ENCODE measurements around the gene URB1. TPM values are rescaled to one million over a fixed set of nuclear protein-coding genes. Genes with fewer than 3 reads are reported as not detected.

The URB1 gene
- total and polyA plus RNA-seq, 2 experiments from 2014 or later, result 7.7 to 44.1 TPM

DNA sequence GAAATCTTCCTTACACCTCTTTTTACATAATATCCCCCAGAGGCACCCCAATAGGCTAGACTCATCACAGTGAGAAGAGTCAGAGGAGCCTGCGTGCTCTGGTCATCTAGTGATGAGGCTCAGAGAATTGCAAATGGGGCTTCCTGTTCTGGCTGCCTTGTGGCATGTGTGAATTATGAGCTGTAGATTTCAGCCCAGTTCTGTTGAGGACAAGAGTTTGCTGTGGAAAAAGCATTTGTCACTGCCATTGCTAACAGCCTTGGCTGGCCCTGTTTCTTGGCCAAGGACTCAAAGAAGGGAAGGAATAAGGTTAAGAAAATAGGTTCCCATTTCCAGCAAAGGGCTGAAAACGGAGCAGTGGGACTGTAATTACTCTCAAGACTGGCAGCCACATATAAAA, 63.5 kb downstream of the URB1 start:
- Mint-ChIP-seq H3K36me3 (ENCODE audit: low read depth) (peaks cover 83% of the 10 kb centered on the region), H3K4me3 (no peak overlapping the region), H3K27ac (no peak overlapping the region), H3K4me1 (peaks cover 5% of the 10 kb centered on the region; the same call in 2 of the 3 replicates), H3K27me3 (ENCODE audit: insufficient read depth, low read depth, poor library complexity) (no peaks in the 10 kb centered on the region), H3K9me3 (no peaks in the 10 kb centered on the region)
- H3K27ac ChIP-seq (ENCODE audit: low read depth), result 0 out of 2 replicates have a peak overlapping the region, but pooled peaks have one; percentile 66
- no peaks in the 10 kb centered on the region for H3F3A ChIP-seq (replicated peaks; ENCODE audit: low read depth)
- no peaks in the 10 kb centered on the region; the same call in 1 of the 2 replicates for H3K79me2 ChIP-seq (replicated peaks; ENCODE audit: insufficient read depth)
- ATAC-seq, result no peak
- H3K27me3 ChIP-seq (ENCODE audit: insufficient read depth), result no peaks in the 10 kb centered on the region
- peaks cover 13% of the 10 kb centered on the region; the same call in 1 of the 2 replicates for H4K20me1 ChIP-seq (replicated peaks; ENCODE audit: insufficient read depth)
- H3K4me1 ChIP-seq (ENCODE audit: insufficient read depth), result no peaks in the 10 kb centered on the region
- no peak overlapping the region for H3K4me2 ChIP-seq
- no peak for DNase-seq (ENCODE audit: low spot score)
- no peak for TF ChIP-seq JUNB (IDR thresholded peaks at IDR 0.05; ENCODE audit: unreplicated experiment)
- TF ChIP-seq ZNF331 (CRISPR knock-in tag; IDR thresholded peaks at IDR 0.05; ENCODE audit: low read depth), result no peak
- TF ChIP-seq POLR2AphosphoS5 (IDR thresholded peaks at IDR 0.05; ENCODE audit: low read depth), result no peak
- no peak for TF ChIP-seq STAT1 (IDR thresholded peaks at IDR 0.05; ENCODE audit: unreplicated experiment)
- TF ChIP-seq, protein P1, sequence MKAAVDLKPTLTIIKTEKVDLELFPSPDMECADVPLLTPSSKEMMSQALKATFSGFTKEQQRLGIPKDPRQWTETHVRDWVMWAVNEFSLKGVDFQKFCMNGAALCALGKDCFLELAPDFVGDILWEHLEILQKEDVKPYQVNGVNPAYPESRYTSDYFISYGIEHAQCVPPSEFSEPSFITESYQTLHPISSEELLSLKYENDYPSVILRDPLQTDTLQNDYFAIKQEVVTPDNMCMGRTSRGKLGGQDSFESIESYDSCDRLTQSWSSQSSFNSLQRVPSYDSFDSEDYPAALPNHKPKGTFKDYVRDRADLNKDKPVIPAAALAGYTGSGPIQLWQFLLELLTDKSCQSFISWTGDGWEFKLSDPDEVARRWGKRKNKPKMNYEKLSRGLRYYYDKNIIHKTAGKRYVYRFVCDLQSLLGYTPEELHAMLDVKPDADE (IDR thresholded peaks at IDR 0.05), result no peak
- TF ChIP-seq EZH2 (IDR thresholded peaks at IDR 0.05; ENCODE audit: low read depth, unreplicated experiment), result no peak
- TF ChIP-seq, protein P2, sequence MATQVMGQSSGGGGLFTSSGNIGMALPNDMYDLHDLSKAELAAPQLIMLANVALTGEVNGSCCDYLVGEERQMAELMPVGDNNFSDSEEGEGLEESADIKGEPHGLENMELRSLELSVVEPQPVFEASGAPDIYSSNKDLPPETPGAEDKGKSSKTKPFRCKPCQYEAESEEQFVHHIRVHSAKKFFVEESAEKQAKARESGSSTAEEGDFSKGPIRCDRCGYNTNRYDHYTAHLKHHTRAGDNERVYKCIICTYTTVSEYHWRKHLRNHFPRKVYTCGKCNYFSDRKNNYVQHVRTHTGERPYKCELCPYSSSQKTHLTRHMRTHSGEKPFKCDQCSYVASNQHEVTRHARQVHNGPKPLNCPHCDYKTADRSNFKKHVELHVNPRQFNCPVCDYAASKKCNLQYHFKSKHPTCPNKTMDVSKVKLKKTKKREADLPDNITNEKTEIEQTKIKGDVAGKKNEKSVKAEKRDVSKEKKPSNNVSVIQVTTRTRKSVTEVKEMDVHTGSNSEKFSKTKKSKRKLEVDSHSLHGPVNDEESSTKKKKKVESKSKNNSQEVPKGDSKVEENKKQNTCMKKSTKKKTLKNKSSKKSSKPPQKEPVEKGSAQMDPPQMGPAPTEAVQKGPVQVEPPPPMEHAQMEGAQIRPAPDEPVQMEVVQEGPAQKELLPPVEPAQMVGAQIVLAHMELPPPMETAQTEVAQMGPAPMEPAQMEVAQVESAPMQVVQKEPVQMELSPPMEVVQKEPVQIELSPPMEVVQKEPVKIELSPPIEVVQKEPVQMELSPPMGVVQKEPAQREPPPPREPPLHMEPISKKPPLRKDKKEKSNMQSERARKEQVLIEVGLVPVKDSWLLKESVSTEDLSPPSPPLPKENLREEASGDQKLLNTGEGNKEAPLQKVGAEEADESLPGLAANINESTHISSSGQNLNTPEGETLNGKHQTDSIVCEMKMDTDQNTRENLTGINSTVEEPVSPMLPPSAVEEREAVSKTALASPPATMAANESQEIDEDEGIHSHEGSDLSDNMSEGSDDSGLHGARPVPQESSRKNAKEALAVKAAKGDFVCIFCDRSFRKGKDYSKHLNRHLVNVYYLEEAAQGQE (IDR thresholded peaks at IDR 0.05; ENCODE audit: unreplicated experiment), result no peak
- TF ChIP-seq, protein P3, sequence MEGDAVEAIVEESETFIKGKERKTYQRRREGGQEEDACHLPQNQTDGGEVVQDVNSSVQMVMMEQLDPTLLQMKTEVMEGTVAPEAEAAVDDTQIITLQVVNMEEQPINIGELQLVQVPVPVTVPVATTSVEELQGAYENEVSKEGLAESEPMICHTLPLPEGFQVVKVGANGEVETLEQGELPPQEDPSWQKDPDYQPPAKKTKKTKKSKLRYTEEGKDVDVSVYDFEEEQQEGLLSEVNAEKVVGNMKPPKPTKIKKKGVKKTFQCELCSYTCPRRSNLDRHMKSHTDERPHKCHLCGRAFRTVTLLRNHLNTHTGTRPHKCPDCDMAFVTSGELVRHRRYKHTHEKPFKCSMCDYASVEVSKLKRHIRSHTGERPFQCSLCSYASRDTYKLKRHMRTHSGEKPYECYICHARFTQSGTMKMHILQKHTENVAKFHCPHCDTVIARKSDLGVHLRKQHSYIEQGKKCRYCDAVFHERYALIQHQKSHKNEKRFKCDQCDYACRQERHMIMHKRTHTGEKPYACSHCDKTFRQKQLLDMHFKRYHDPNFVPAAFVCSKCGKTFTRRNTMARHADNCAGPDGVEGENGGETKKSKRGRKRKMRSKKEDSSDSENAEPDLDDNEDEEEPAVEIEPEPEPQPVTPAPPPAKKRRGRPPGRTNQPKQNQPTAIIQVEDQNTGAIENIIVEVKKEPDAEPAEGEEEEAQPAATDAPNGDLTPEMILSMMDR (conservative IDR thresholded peaks at IDR 0.05; ENCODE audit: low read depth in 2 of 2), result no peak
- TF ChIP-seq NANOG (IDR thresholded peaks at IDR 0.05; ENCODE audit: borderline replicate concordance), result no peak
- no peak for TF ChIP-seq EZH2phosphoT487 (IDR thresholded peaks at IDR 0.05; ENCODE audit: unreplicated experiment)
- TF ChIP-seq, protein P4, sequence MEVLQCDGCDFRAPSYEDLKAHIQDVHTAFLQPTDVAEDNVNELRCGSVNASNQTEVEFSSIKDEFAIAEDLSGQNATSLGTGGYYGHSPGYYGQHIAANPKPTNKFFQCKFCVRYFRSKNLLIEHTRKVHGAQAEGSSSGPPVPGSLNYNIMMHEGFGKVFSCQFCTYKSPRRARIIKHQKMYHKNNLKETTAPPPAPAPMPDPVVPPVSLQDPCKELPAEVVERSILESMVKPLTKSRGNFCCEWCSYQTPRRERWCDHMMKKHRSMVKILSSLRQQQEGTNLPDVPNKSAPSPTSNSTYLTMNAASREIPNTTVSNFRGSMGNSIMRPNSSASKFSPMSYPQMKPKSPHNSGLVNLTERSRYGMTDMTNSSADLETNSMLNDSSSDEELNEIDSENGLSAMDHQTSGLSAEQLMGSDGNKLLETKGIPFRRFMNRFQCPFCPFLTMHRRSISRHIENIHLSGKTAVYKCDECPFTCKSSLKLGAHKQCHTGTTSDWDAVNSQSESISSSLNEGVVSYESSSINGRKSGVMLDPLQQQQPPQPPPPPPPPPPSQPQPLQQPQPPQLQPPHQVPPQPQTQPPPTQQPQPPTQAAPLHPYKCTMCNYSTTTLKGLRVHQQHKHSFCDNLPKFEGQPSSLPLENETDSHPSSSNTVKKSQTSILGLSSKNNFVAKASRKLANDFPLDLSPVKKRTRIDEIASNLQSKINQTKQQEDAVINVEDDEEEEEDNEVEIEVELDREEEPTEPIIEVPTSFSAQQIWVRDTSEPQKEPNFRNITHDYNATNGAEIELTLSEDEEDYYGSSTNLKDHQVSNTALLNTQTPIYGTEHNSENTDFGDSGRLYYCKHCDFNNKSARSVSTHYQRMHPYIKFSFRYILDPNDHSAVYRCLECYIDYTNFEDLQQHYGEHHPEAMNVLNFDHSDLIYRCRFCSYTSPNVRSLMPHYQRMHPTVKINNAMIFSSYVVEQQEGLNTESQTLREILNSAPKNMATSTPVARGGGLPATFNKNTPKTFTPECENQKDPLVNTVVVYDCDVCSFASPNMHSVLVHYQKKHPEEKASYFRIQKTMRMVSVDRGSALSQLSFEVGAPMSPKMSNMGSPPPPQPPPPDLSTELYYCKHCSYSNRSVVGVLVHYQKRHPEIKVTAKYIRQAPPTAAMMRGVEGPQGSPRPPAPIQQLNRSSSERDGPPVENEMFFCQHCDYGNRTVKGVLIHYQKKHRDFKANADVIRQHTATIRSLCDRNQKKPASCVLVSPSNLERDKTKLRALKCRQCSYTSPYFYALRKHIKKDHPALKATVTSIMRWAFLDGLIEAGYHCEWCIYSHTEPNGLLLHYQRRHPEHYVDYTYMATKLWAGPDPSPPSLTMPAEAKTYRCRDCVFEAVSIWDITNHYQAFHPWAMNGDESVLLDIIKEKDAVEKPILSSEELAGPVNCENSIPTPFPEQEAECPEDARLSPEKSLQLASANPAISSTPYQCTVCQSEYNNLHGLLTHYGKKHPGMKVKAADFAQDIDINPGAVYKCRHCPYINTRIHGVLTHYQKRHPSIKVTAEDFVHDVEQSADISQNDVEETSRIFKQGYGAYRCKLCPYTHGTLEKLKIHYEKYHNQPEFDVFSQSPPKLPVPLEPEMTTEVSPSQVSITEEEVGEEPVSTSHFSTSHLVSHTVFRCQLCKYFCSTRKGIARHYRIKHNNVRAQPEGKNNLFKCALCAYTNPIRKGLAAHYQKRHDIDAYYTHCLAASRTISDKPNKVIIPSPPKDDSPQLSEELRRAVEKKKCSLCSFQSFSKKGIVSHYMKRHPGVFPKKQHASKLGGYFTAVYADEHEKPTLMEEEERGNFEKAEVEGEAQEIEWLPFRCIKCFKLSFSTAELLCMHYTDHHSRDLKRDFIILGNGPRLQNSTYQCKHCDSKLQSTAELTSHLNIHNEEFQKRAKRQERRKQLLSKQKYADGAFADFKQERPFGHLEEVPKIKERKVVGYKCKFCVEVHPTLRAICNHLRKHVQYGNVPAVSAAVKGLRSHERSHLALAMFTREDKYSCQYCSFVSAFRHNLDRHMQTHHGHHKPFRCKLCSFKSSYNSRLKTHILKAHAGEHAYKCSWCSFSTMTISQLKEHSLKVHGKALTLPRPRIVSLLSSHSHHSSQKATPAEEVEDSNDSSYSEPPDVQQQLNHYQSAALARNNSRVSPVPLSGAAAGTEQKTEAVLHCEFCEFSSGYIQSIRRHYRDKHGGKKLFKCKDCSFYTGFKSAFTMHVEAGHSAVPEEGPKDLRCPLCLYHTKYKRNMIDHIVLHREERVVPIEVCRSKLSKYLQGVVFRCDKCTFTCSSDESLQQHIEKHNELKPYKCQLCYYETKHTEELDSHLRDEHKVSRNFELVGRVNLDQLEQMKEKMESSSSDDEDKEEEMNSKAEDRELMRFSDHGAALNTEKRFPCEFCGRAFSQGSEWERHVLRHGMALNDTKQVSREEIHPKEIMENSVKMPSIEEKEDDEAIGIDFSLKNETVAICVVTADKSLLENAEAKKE (CRISPR knock-in tag; IDR thresholded peaks at IDR 0.05), result no peak
- no peak for TF ChIP-seq CREB1 (CRISPR knock-in tag; IDR thresholded peaks at IDR 0.05; ENCODE audit: low read depth)
- no peak for TF ChIP-seq ZNF114 (CRISPR knock-in tag; IDR thresholded peaks at IDR 0.05)
- H3K4me3 ChIP-seq, result no peak overlapping the region
- no peak overlapping the region for H2AFZ ChIP-seq
- H3K36me3 ChIP-seq (ENCODE audit: insufficient read depth), result peaks cover 66% of the 10 kb centered on the region
- no peaks in the 10 kb centered on the region for H3K9me2 ChIP-seq (ENCODE audit: insufficient read depth)
